Psoas muscle (tissue), 8 donors: ENCODE measurements around the gene OSTM1. TPM values are rescaled to one million over a fixed set of nuclear protein-coding genes. Genes with fewer than 3 reads are reported as not detected.

ENCODE experiments used
- ATAC-seq, 4 donors: fragments of 200-7000 bp; cut with Tn5 transposase; one replicate each; pipeline ENCODE4 v1.9.1; 2020; ENCODE audit warnings: moderate library complexity in 3 of 4, mild to moderate bottlenecking in 2 of 4
- DNase-seq, 2 donors: peaks; one replicate each; pipeline ENCODE4 v3.0.0-alpha.2; 2020
- H3K27ac ChIP-seq: fragments of 200-600 bp; one replicate; pipeline ENCODE4 v1.8.0; 2022
- H3K27me3 ChIP-seq, 3 donors: fragments of 200-600 bp in 1 of 3; one replicate each; pipeline versions ENCODE4 v1.6.1 to v1.8.0; 2013 to 2022; ENCODE audit warnings: low read length in 2 of 3, mild to moderate bottlenecking in 2 of 3, moderate library complexity in 1 of 3; ENCODE audit not compliant: insufficient read depth in 3 of 3
- H3K36me3 ChIP-seq, 2 donors: fragments of 200-600 bp in 1 of 2; one replicate each; pipeline versions ENCODE4 v1.6.1 to v1.8.0; 2013 to 2022; ENCODE audit warnings: low read depth in 1 of 2, mild to moderate bottlenecking in 1 of 2, moderate library complexity in 1 of 2; ENCODE audit not compliant: insufficient read depth in 1 of 2
- H3K4me1 ChIP-seq: fragments of 200-600 bp; one replicate; pipeline ENCODE4 v1.8.0; 2022
- H3K4me3 ChIP-seq: fragments of 200-600 bp; one replicate; pipeline ENCODE4 v1.8.0; 2022; ENCODE audit warnings: mild to moderate bottlenecking
- H3K9me3 ChIP-seq: fragments of 200-600 bp; one replicate; pipeline ENCODE4 v1.8.0; 2022
- CTCF ChIP-seq: fragments of 200-600 bp; IDR thresholded peaks from one replicate; pipeline ENCODE4 v1.8.0; 2022; ENCODE audit warnings: antibody characterized with exemption
- WGBS, 3 donors: extraction: QIAGEN DNeasy Blood & Tissue Kit; methylation state at CpG; one replicate each; pipeline versions ENCODE4 v1.1.6 to v1.1.7; 2013; 5-methylcytosine and 5-hydroxymethylcytosine counted together
- intact Hi-C, 2 donors: fragments of 100-400 bp; cut with DNase I; formaldehyde crosslinking; loops; one replicate each; pipeline versions ENCODE4 v1.11.0 to v1.14.2; 2022
- polyA plus RNA-seq, 3 donors: library from polyadenylated mRNA; stranded (reverse); fragments of 200-250 nt; gene quantifications; one replicate each; pipeline ENCODE4 v1.2.3, GENCODE V29; 2013
- total RNA-seq, 4 donors: library from RNA; stranded (reverse); fragmentation: NEBNext Ultra II Directional in 2 of 4; extraction: Animal tissue kit (Norgen Biotek cat#: 25700) in 2 of 4; gene quantifications; one replicate each; pipeline versions ENCODE4 v1.2.1 to v1.2.4, GENCODE V29; 2021 to 2023
- donor health status: healthy with polysubstance abuse.
- donor health status: DM: no; HTN: no; CAD: no; lungs with moderate emphysema.
- donor health status: Bipolar disorder and iron deficiency.
- donor health status: healthy.
- donor health status: DM: yes; HTN: yes; CAD: no.
- donor health status: DM: no; HTN: no; CAD: no.
- donor health status: DM: no; HTN: no; CAD: no.
- donor health status: DM: yes; HTN: yes; CAD: no.

OSTM1 gene
- total and polyA plus RNA-seq, 7 donors: 15.6 to 29.8 (median 23.0) TPM

- WGBS, 3 donors: 63 to 76% (median 64%) methylated on average over 4 of the region's 4 CpGs
- intact Hi-C loops: no loop called here
- H3K27me3 ChIP-seq: no peaks in the 10 kb centered on the region
- no peak overlapping the region for H3K27ac ChIP-seq
- DNase-seq: no peak
- no peaks in the 10 kb centered on the region for H3K36me3 ChIP-seq
- no peak for ATAC-seq
- H3K4me3 ChIP-seq: no peak overlapping the region
- no peaks in the 10 kb centered on the region for H3K4me1 ChIP-seq
- no peak for TF ChIP-seq CTCF
- H3K9me3 ChIP-seq: no peaks in the 10 kb centered on the region
Measured at GRCh38 chr6:108093781-108094300, 19.3 kb upstream of the OSTM1 start.

- Histone ChIP-seq H3K9me3 (no peaks in the 10 kb centered on the region), H3K27me3 (no peaks in the 10 kb centered on the region), H3K27ac (no peak overlapping the region), H3K4me1 (no peaks in the 10 kb centered on the region), H3K4me3 (no peak overlapping the region), H3K36me3 (no peaks in the 10 kb centered on the region)
- no peak for TF ChIP-seq CTCF
- DNase-seq: no peak
- intact Hi-C loops: no loop called here
- ATAC-seq: no peak
Measured at GRCh38 chr6:108091288-108091687, 16.7 kb upstream of the OSTM1 start.

- WGBS, 3 donors: 90 to 91% (median 90%) methylated on average over 5 of the region's 5 CpGs
- no peak for TF ChIP-seq CTCF
- intact Hi-C loops: no loop called here
Measured at GRCh38 chr6:108083349-108083748, 8.8 kb upstream of the OSTM1 start.

GRCh38 chr6:108082539-108082938 lies 8.0 kb upstream of the OSTM1 start:
- H3K36me3 ChIP-seq: no peaks in the 10 kb centered on the region
- intact Hi-C loops: no loop called here
- ATAC-seq: no peak
- WGBS, 3 donors: 91 to 93% (median 92%) methylated on average over 1 of the region's 1 CpG
- no peaks in the 10 kb centered on the region for H3K27me3 ChIP-seq
- H3K4me3 ChIP-seq: no peak overlapping the region
- no peaks in the 10 kb centered on the region for H3K9me3 ChIP-seq
- no peak for TF ChIP-seq CTCF
- DNase-seq: no peak
- H3K4me1 ChIP-seq: no peaks in the 10 kb centered on the region
- no peak overlapping the region for H3K27ac ChIP-seq

More at GRCh38 chr6:108083349-108083748, 8.8 kb upstream of the OSTM1 start:
- H3K36me3 ChIP-seq: no peaks in the 10 kb centered on the region
- no peaks in the 10 kb centered on the region for H3K4me1 ChIP-seq
- DNase-seq (no peak), ATAC-seq (no peak)
- no peak overlapping the region for H3K4me3 ChIP-seq
- H3K27me3 ChIP-seq: no peaks in the 10 kb centered on the region
- no peaks in the 10 kb centered on the region for H3K9me3 ChIP-seq
- no peak overlapping the region for H3K27ac ChIP-seq
